Inflammatory macrophage treated with lipopolysaccharide for 4 hours (primary cell): ENCODE data around the gene DBH.

Source experiments
- DNase-seq: peaks from one replicate; pipeline ENCODE4 v3.0.0-alpha.2; 2020

Gene DBH

GRCh38 chr9:133635533-133636531, at the start of gene DBH:
TSS of gene DBH (plus strand) at chr9:133636363. CDS start at chr9:133636372, 9 bp downstream.
- no peak for DNase-seq

GRCh38 chr9:133587051-133587450, 49.1 kb upstream of the DBH start:
- no peak for DNase-seq

GRCh38 chr9:133587466-133587865, 48.7 kb upstream of the DBH start:
- DNase-seq, result no peak

GRCh38 chr9:133589454-133590227, 46.5 kb upstream of the DBH start:
- DNase-seq, result no peak

DNA sequence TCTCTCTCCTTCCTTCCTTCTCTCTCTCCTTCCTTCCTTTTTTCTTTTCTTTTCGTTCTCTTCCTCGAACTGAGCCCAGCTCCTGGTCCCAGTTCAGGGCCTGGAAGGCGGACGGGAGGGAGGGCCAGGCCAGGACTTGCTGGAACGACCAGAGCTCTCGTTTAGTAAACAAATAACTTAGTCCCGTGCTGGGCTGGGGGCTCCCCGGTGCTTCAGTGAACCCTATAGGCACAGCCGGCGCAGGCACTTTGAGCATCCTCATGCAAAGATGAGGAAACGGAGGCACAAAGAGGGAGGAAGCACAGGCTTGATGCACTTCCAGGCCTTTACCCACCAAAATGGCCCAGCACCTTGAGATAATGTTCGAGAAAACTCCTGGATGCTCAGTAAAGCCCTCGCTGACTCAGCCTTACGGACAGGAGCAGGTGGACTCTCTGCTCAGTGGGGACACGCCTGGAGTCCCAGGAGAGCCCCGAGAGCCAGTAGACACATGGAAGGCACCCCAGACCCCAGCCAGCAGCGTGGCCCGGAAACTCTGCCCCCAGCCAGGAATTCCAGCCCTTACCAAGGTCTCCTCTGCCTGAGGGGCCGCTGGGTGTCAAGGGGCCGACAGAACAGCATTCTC, 45.8 kb upstream of the DBH start:
- no peak for DNase-seq

DNA sequence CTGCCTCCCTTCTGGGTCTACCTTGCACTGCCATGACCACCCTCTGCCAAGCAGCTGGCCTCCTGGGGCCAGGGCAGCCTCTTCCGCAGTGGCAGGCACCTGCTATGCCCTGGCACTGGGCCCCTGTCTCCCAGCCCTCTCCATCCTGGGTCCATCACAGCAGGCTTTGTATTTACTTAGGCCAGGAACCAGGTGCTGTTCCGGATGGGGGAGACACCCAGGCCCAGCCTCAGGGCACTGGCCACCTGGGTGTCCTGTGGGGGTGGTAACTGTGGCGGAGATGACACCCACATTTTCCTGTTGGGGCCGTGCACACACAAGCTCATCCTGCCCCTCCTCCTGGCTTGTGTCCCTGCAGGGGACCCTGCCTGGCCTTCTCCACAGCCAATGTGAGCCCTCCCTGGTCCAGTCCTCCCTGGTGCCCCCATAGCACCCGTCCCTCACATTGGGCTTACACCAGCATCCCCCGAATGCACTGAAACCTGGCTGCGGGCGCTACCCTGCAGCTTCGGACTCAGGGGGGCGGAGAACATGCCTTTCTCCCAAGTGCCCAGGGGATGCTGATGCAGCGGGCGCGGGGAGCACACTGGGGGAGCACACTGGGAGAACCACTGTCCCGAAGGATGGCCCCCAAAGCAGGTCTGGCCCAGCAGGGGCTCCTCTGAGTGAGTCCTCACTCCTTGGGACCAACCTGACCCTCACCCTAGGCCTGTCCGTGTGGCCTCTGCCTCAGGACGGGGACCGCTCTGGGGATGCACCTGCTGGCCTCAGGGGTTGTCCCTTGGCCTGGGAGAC, 44.9 kb upstream of the DBH start:
- no peak for DNase-seq

DNA sequence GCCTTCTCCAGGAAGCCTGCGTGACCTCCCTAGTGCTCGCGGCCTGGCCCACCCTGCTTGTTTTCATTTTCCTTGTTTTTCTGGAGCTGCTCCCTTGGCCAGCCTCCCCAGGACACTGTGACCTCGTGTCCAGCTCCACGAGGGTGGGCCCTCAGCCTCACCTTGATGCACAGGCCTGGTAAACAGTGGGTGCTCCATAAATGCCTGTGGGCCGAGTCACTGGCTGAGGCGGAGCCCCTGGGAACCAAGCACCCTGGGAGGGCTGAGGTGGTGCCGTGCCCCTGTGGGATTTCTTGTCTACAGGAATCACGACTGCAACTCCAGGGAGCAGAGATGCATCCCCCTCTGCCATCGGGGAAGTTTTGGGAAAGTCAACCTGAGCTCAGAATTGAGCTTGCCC, 44.2 kb upstream of the DBH start:
- DNase-seq, result no peak

DNA sequence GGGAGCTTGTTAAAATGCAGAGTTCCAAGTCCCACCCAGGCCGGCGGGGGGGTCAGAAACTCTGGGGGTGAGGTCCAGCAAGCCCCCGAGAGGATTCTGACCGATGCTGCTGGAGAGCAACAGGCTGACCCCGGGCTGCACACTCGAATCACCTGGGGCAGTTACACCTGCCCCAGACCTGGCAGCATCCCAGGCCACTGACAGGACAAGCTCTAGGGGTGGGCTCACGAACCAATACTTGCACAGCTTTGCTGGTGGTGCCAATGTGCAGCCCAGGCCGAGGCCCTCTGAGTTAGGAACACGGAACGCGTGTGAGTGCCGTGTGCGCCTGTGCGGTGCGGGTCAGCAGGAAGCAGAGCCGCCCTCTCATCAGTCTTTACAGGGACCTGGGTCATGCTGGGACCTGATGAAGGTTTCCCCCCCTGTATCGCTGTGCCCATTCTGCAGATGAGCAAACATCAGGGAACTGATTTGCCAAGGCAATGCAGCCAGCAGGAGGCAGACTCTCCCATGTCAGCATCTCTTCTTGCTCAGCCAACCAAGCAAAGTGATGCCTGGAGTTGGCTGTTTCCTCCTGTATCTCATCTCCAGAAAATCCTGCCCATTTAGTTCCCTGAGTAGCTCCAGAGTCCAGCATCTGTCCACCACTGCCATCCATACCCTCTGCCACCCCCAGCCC, 43.3 kb upstream of the DBH start:
- DNase-seq, result no peak

DNA sequence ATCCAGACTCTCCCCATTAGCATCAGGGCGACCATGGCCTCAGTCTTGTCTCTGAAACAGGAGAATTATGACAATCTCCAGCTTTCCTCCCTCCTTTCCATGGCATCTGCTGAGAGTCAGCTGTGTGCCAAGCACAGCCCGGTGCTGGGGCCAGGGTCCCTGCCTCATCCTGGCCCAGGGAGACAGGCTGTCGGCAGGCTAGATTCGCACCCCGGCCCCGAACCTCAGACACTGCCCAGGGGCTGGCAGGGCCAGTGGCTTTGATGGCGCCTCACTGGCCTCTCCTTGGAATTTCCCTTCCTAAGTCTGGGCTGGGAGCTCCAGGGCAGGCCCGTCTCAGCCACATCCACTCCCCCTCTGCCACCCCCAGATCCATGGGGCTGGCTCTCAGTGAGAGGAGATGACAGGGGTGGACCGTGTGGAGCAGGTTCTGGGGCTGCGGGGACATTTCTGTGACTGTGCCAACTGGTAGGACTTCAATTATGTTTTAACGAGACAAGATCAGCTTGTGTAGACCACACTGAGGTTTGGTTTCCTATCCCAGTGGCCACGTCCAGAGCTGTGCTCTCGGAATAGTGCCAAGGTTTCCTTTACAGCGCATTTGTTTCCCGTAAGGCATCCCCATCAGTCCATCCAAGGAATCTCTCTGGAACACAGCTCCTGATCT, 42.4 kb upstream of the DBH start:
- no peak for DNase-seq

DNA sequence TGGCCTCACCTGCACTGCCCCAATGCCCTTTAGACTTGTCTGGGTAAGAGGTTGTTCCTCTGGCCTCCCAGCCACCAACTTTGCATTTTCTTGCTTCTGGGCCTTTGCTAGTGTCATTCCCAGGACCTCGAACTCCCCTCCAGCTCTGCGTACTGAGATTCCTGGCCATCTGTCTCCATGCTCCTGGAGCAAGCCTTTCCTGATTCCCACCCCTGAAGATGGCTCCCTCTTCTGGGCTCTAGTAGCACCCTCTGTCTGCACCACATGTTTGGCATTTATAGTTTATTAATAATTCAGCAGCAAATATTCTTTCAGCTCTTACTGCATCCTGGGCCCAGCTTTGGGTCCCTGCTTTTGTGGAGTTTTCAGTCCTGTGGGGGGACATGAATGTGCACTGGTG, 41.9 kb upstream of the DBH start:
- DNase-seq, result no peak

DNA sequence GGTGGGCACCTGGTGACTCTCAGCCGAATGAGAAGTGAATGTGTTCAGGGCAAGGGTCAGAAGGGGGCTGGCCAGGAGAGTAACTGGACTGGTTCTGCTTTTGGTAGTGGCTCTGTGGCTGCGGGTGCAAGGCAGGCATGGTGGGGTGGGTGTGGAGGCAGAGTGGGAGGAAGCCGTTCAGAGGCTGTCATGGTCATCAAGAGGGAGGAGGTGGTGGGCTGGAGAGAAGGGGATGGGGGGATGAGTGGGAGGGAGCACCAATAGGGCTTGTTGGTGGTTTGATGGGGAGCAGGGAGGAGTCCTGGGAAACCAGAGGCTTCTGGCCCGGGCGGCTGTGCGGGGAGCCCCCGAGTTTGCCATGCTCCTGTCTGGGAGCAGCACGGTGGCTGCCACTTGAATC, 40.3 kb upstream of the DBH start:
- DNase-seq, result no peak

GRCh38 chr9:133597316-133597957, 38.7 kb upstream of the DBH start:
- no peak for DNase-seq

GRCh38 chr9:133598978-133599377, 37.2 kb upstream of the DBH start:
- DNase-seq, result no peak

GRCh38 chr9:133599470-133600173, 36.5 kb upstream of the DBH start:
- no peak for DNase-seq

DNA sequence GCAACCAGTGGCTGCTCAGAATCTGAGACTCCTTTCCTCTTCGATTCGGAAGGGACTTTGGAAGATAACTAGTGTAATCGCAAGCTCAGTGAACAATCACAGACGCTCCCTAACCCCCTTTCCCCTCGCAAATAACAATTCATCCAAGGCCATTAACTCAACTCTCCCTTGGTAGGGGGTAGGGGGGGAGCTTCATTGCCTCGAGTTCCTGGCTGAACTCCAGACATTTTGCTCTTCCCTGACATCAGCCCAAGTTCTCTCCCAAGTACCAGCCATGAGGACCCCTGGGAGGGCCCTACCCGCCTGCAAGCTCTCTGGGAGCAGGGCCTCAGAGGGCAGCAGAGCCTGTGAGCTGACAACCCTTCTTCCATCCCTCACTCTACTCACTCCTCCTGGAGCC, 35.4 kb upstream of the DBH start:
- no peak for DNase-seq

DNA sequence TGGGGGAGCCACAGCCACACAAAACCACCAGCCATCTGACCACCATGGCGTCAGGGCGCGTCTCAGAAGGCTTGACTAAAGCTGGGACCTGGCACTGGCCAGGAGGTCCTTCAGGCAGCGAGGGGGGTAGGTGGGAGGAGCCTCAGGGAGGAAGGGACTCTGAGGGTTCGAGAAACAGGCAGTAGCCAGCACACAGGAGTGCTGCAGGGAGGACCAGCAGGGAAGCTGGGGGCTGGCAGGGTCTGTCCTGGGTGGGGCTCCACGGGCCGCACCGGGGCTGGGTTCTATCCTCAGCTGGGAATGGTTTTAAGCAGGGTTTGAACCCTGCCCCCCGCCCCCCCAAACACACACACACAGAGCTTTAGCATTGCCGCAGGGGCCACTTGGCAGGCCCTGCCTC, 34.4 kb upstream of the DBH start:
- no peak for DNase-seq

DNA sequence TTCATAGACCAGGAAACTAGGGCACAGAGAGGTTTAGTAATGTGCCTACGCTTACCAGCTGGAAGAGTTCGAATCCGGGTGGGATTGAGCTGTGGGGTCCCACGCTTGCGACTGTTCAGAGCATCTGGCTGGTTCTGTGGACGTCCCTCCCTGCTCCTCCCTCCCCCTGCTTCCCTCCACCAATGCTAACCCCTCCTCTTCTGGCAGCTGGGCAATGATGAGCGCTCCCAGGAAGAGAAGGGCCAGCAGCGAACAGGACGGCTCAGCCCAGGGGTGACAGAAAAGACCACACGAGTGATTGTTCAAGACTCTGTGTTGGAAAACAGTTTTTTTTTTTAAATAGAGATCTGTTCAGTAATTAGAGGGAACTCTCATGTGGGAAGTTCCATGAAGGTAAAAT, 33.9 kb upstream of the DBH start:
- DNase-seq, result no peak

DNA sequence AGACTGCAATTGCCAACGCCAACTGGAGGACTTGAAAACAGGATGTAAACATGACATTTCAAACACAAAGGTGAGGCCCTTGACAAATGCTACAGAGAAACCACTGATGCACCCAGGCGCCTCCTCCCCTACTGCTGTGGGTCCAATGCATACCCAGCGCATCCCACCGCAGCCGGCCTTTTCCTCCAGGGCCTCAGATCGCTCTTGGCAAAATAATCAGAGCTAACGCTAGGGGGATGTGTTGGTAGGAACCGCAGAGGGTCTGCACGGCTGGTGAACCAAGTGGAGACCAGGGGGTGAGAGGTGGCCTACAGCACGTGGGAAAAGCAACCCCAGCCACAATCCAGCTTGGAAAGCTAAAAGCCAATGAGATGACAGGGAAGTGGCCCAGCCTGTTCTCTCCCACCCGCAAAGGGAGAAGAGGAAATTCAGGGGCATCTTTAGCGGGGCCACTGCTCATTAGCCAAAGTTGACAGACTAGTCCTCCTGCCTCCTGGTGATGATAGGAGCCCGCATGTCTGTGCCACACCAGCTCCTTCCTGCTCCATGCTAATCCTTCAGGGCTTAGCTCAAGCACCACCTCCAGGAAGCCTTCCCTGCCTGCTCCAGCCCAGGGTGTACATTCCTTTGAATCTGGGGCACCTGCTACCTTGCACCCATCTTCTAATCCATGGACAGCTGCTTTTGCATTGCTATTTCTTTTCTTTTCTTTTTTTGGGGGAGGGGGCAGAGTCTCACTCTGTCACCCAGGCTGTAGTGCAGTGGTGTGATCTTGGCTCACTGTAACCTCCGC, 32.8 kb upstream of the DBH start:
- no peak for DNase-seq

DNA sequence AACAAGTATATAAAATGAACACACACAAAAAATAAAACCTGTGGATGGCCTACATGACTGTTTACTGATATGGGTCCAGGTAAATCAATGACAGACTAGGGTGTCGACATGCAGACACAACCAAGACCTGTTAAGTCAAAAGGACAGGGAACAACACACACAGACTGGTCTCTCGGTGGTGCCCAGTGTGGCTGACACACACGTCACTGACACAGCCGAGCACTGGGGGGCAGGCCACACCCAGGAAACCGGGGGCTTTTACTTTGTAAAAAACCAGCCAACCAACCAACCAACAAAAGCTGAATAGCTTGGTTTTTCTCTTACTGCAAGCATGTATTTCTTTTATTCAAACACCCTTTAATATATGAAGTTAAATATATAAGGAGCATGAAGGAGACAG, 31.9 kb upstream of the DBH start:
- DNase-seq, result no peak
